Measurements from ENCODE around the gene SFMBT2.
"Not testable (repeated sequence)": the region's sequence is repeated elsewhere in the genome, so short reads cannot be mapped to it uniquely, and the experiment has no call there.

The SFMBT2 gene

GRCh38 chr10:7206412-7207100, 204.3 kb downstream of the SFMBT2 start:
- H3K4me1 ChIP-seq (ENCODE audit: control insufficient read depth, insufficient read depth, low read length), result no peaks in the 10 kb centered on the region
- no peaks in the 10 kb centered on the region for H3K27me3 ChIP-seq (ENCODE audit: control insufficient read depth, insufficient read depth, low read length)
- H3K36me3 ChIP-seq (ENCODE audit: control insufficient read depth, insufficient read depth, low read length), result no peaks in the 10 kb centered on the region
- H3K9me3 ChIP-seq (ENCODE audit: control insufficient read depth, low read length), result no peaks in the 10 kb centered on the region
- H3K4me3 ChIP-seq (ENCODE audit: low read length), result no peak overlapping the region
- H3K9ac ChIP-seq (ENCODE audit: low read length), result no peak overlapping the region

- Histone ChIP-seq H3K4me1 (ENCODE audit: control insufficient read depth, insufficient read depth, low read length) (no peaks in the 10 kb centered on the region), H3K9ac (ENCODE audit: low read length) (no peak overlapping the region), H3K36me3 (ENCODE audit: control insufficient read depth, insufficient read depth, low read length) (no peaks in the 10 kb centered on the region), H3K27me3 (ENCODE audit: control insufficient read depth, insufficient read depth, low read length) (no peaks in the 10 kb centered on the region), H3K4me3 (ENCODE audit: low read length) (no peak overlapping the region), H3K9me3 (ENCODE audit: control insufficient read depth, low read length) (no peaks in the 10 kb centered on the region)
Observed at GRCh38 chr10:7205656-7206055, 205.2 kb downstream of the SFMBT2 start.

GRCh38 chr10:7202793-7203355, 208.0 kb downstream of the SFMBT2 start:
- H3K9me3 ChIP-seq (ENCODE audit: control insufficient read depth, low read length), result no peaks in the 10 kb centered on the region
- no peak overlapping the region for H3K4me3 ChIP-seq (ENCODE audit: low read length)
- no peaks in the 10 kb centered on the region for H3K4me1 ChIP-seq (ENCODE audit: control insufficient read depth, insufficient read depth, low read length)
- H3K9ac ChIP-seq (ENCODE audit: low read length), result no peak overlapping the region
- H3K36me3 ChIP-seq (ENCODE audit: control insufficient read depth, insufficient read depth, low read length), result no peaks in the 10 kb centered on the region
- H3K27me3 ChIP-seq (ENCODE audit: control insufficient read depth, insufficient read depth, low read length), result no peaks in the 10 kb centered on the region

GRCh38 chr10:7199152-7199760, 211.6 kb downstream of the SFMBT2 start:
- Histone ChIP-seq H3K27me3 (ENCODE audit: control insufficient read depth, insufficient read depth, low read length) (no peaks in the 10 kb centered on the region), H3K9me3 (ENCODE audit: control insufficient read depth, low read length) (no peaks in the 10 kb centered on the region), H3K4me1 (ENCODE audit: control insufficient read depth, insufficient read depth, low read length) (no peaks in the 10 kb centered on the region), H3K36me3 (ENCODE audit: control insufficient read depth, insufficient read depth, low read length) (no peaks in the 10 kb centered on the region), H3K4me3 (ENCODE audit: low read length) (no peak overlapping the region), H3K9ac (ENCODE audit: low read length) (no peak overlapping the region)

GRCh38 chr10:7196284-7196683, 214.6 kb downstream of the SFMBT2 start:
- Histone ChIP-seq H3K9ac (ENCODE audit: low read length) (no peak overlapping the region), H3K36me3 (ENCODE audit: control insufficient read depth, insufficient read depth, low read length) (no peaks in the 10 kb centered on the region), H3K4me3 (ENCODE audit: low read length) (no peak overlapping the region), H3K27me3 (ENCODE audit: control insufficient read depth, insufficient read depth, low read length) (no peaks in the 10 kb centered on the region), H3K4me1 (ENCODE audit: control insufficient read depth, insufficient read depth, low read length) (no peaks in the 10 kb centered on the region), H3K9me3 (ENCODE audit: control insufficient read depth, low read length) (no peaks in the 10 kb centered on the region)

- Histone ChIP-seq H3K36me3 (ENCODE audit: control insufficient read depth, insufficient read depth, low read length) (no peaks in the 10 kb centered on the region), H3K9ac (ENCODE audit: low read length) (no peak overlapping the region), H3K4me1 (ENCODE audit: control insufficient read depth, insufficient read depth, low read length) (no peaks in the 10 kb centered on the region)
Observed at GRCh38 chr10:7195118-7195517, 215.7 kb downstream of the SFMBT2 start.

GRCh38 chr10:7194571-7194970, 216.3 kb downstream of the SFMBT2 start:
- no peaks in the 10 kb centered on the region for H3K9me3 ChIP-seq (ENCODE audit: control insufficient read depth, low read length)
- no peaks in the 10 kb centered on the region for H3K4me1 ChIP-seq (ENCODE audit: control insufficient read depth, insufficient read depth, low read length)
- no peaks in the 10 kb centered on the region for H3K36me3 ChIP-seq (ENCODE audit: control insufficient read depth, insufficient read depth, low read length)
- no peak overlapping the region for H3K9ac ChIP-seq (ENCODE audit: low read length)
- no peaks in the 10 kb centered on the region for H3K27me3 ChIP-seq (ENCODE audit: control insufficient read depth, insufficient read depth, low read length)
- no peak overlapping the region for H3K4me3 ChIP-seq (ENCODE audit: low read length)

More at GRCh38 chr10:7195118-7195517, 215.7 kb downstream of the SFMBT2 start:
- Histone ChIP-seq H3K9me3 (ENCODE audit: control insufficient read depth, low read length) (no peaks in the 10 kb centered on the region), H3K4me3 (ENCODE audit: low read length) (no peak overlapping the region), H3K27me3 (ENCODE audit: control insufficient read depth, insufficient read depth, low read length) (no peaks in the 10 kb centered on the region)

GRCh38 chr10:7193369-7193768, 217.5 kb downstream of the SFMBT2 start:
- H3K27me3 ChIP-seq (ENCODE audit: control insufficient read depth, insufficient read depth, low read length), result no peaks in the 10 kb centered on the region
- H3K36me3 ChIP-seq (ENCODE audit: control insufficient read depth, insufficient read depth, low read length), result no peaks in the 10 kb centered on the region
- H3K4me1 ChIP-seq (ENCODE audit: control insufficient read depth, insufficient read depth, low read length), result no peaks in the 10 kb centered on the region
- H3K4me3 ChIP-seq (ENCODE audit: low read length), result no peak overlapping the region
- H3K9me3 ChIP-seq (ENCODE audit: control insufficient read depth, low read length), result no peaks in the 10 kb centered on the region
- H3K9ac ChIP-seq (ENCODE audit: low read length), result no peak overlapping the region

- H3K4me3 ChIP-seq (ENCODE audit: low read length), result no peak overlapping the region
- no peak overlapping the region for H3K9ac ChIP-seq (ENCODE audit: low read length)
- no peaks in the 10 kb centered on the region for H3K4me1 ChIP-seq (ENCODE audit: control insufficient read depth, insufficient read depth, low read length)
- no peaks in the 10 kb centered on the region for H3K36me3 ChIP-seq (ENCODE audit: control insufficient read depth, insufficient read depth, low read length)
- no peaks in the 10 kb centered on the region for H3K27me3 ChIP-seq (ENCODE audit: control insufficient read depth, insufficient read depth, low read length)
- H3K9me3 ChIP-seq (ENCODE audit: control insufficient read depth, low read length), result no peaks in the 10 kb centered on the region
Observed at GRCh38 chr10:7192831-7193361, 217.9 kb downstream of the SFMBT2 start.

GRCh38 chr10:7192061-7192460, 218.8 kb downstream of the SFMBT2 start:
- Histone ChIP-seq H3K27me3 (ENCODE audit: control insufficient read depth, insufficient read depth, low read length) (no peaks in the 10 kb centered on the region), H3K9ac (ENCODE audit: low read length) (no peak overlapping the region), H3K36me3 (ENCODE audit: control insufficient read depth, insufficient read depth, low read length) (no peaks in the 10 kb centered on the region), H3K4me1 (ENCODE audit: control insufficient read depth, insufficient read depth, low read length) (no peaks in the 10 kb centered on the region), H3K4me3 (ENCODE audit: low read length) (no peak overlapping the region), H3K9me3 (ENCODE audit: control insufficient read depth, low read length) (no peaks in the 10 kb centered on the region)

- H3K36me3 ChIP-seq (ENCODE audit: control insufficient read depth, insufficient read depth, low read length); H3K4me3 ChIP-seq (ENCODE audit: low read length); H3K9ac ChIP-seq (ENCODE audit: low read length); H3K9me3 ChIP-seq (ENCODE audit: control insufficient read depth, low read length); H3K27me3 ChIP-seq (ENCODE audit: control insufficient read depth, insufficient read depth, low read length); H3K4me1 ChIP-seq (ENCODE audit: control insufficient read depth, insufficient read depth, low read length): not testable (repeated sequence)
Observed at GRCh38 chr10:7190772-7191171, 220.1 kb downstream of the SFMBT2 start.

- Histone ChIP-seq H3K4me3 (ENCODE audit: low read length) (no peak overlapping the region), H3K27me3 (ENCODE audit: control insufficient read depth, insufficient read depth, low read length) (no peaks in the 10 kb centered on the region), H3K36me3 (ENCODE audit: control insufficient read depth, insufficient read depth, low read length) (no peaks in the 10 kb centered on the region), H3K9me3 (ENCODE audit: control insufficient read depth, low read length) (no peaks in the 10 kb centered on the region), H3K9ac (ENCODE audit: low read length) (no peak overlapping the region), H3K4me1 (ENCODE audit: control insufficient read depth, insufficient read depth, low read length) (no peaks in the 10 kb centered on the region)
Observed at GRCh38 chr10:7189909-7190308, 220.9 kb downstream of the SFMBT2 start.

Data from mucosa of stomach (tissue), 1 donor.